CD1c-positive myeloid dendritic cell (primary cell): ENCODE measurements around the gene ZNF439.
"Not testable (repeated sequence)": the region's sequence is repeated elsewhere in the genome, so short reads cannot be mapped to it uniquely, and the experiment has no call there.

Experiments
- DNase-seq: peaks from one replicate; pipeline ENCODE4 v3.0.0-alpha.2; 2016; ENCODE audit errors: extremely low spot score

Gene ZNF439

GRCh38 chr19:11868188-11868587 lies 19.7 kb downstream of the ZNF439 start:
- DNase-seq: no peak

- no peak for DNase-seq
Measured at GRCh38 chr19:11872624-11873023, 24.1 kb downstream of the ZNF439 start.

- no peak for DNase-seq
Measured at GRCh38 chr19:11873762-11874161, 25.2 kb downstream of the ZNF439 start.

GRCh38 chr19:11879687-11880266 lies 31.3 kb downstream of the ZNF439 start:
- DNase-seq: peak; percentile 37

GRCh38 chr19:11880598-11880997 lies 32.1 kb downstream of the ZNF439 start:
- no peak for DNase-seq

GRCh38 chr19:11881151-11881800 lies 32.8 kb downstream of the ZNF439 start:
- peak; percentile 76 for DNase-seq

GRCh38 chr19:11882606-11883005 lies 34.1 kb downstream of the ZNF439 start:
- DNase-seq: no peak

GRCh38 chr19:11887234-11887610 lies 38.7 kb downstream of the ZNF439 start:
- no peak for DNase-seq

- DNase-seq: peak; percentile 55
Measured at GRCh38 chr19:11887611-11888531, 39.3 kb downstream of the ZNF439 start, which contains the start of gene ZNF69. Gene ZNF69 (plus strand): TSS chr19:11887782. CDS start chr19:11887924, 142 bp downstream.

- not testable (repeated sequence) for DNase-seq
Measured at GRCh38 chr19:11889901-11890300, 41.4 kb downstream of the ZNF439 start.

GRCh38 chr19:11890634-11891033 lies 42.1 kb downstream of the ZNF439 start:
- no peak for DNase-seq

- no peak for DNase-seq
Measured at GRCh38 chr19:11894851-11895250, 46.3 kb downstream of the ZNF439 start.

GRCh38 chr19:11902228-11902627 lies 53.7 kb downstream of the ZNF439 start:
- DNase-seq: no peak

- no peak for DNase-seq
Measured at GRCh38 chr19:11905928-11906327, 57.4 kb downstream of the ZNF439 start.

GRCh38 chr19:11911937-11912336 lies 63.4 kb downstream of the ZNF439 start:
- DNase-seq: not testable (repeated sequence)

GRCh38 chr19:11914417-11915051 lies 66.0 kb downstream of the ZNF439 start:
- DNase-seq: not testable (repeated sequence)
